Smooth muscle cell (in vitro differentiated cells): Measurements from ENCODE around the gene MAST4. TPM values are rescaled to one million over a fixed set of nuclear protein-coding genes. Genes with fewer than 3 reads are reported as not detected.

Source experiments
- DNase-seq: peaks from one replicate; lab custom pipeline; 2025; ENCODE audit not compliant: unreplicated experiment; lab: John Stamatoyannopoulos, UW
- H2AFZ ChIP-seq: fragments of 200-600 bp; sonication (generic); 2 replicates; pipeline ENCODE4 v1.6.0; 2016; ENCODE audit warnings: antibody characterized with exemption, low read depth, mild to moderate bottlenecking
- H3F3A ChIP-seq: fragments of 200-600 bp; sonication (generic); 2 replicates; pipeline ENCODE4 v1.6.0; 2017; ENCODE audit warnings: antibody characterized with exemption, low read depth
- H3K27ac ChIP-seq: fragments of 200-600 bp; sonication (generic); 2 replicates; pipeline ENCODE4 v1.5.1; 2016; ENCODE audit warnings: low read depth, mild to moderate bottlenecking
- H3K27me3 ChIP-seq: fragments of 200-600 bp; sonication (generic); 2 replicates; pipeline ENCODE4 v1.6.1; 2016; ENCODE audit warnings: low read depth, mild to moderate bottlenecking
- H3K36me3 ChIP-seq: fragments of 200-600 bp; sonication (generic); 2 replicates; pipeline ENCODE4 v1.5.1; 2016; ENCODE audit warnings: low read depth
- H3K4me1 ChIP-seq: fragments of 200-600 bp; sonication (generic); 2 replicates; pipeline ENCODE4 v1.5.1; 2016; ENCODE audit warnings: low read depth
- H3K4me2 ChIP-seq: fragments of 200-600 bp; sonication (generic); 2 replicates; pipeline ENCODE4 v1.6.0; 2016; ENCODE audit warnings: mild to moderate bottlenecking
- H3K4me3 ChIP-seq: fragments of 200-600 bp; sonication (generic); 2 replicates; pipeline ENCODE4 v1.5.1; 2016; ENCODE audit warnings: mild to moderate bottlenecking
- H3K79me2 ChIP-seq: fragments of 200-600 bp; sonication (generic); 2 replicates; pipeline ENCODE4 v1.6.0; 2016; ENCODE audit warnings: low read depth, mild to moderate bottlenecking
- H3K9ac ChIP-seq: fragments of 200-600 bp; sonication (generic); 2 replicates; pipeline ENCODE4 v1.6.0; 2016; ENCODE audit warnings: low read depth
- H3K9me3 ChIP-seq: fragments of 200-600 bp; sonication (generic); replicated peaks from 2 replicates; pipeline ENCODE4 v1.5.1; 2016; ENCODE audit warnings: low read depth
- H4K20me1 ChIP-seq: fragments of 200-600 bp; sonication (generic); 2 replicates; pipeline ENCODE4 v1.6.0; 2016; ENCODE audit warnings: low read depth
- WGBS: methylation state at CpG from one replicate; pipeline ENCODE4 v1.1.7; 2016; ENCODE audit warnings: low lambda C conversion rate; 5-methylcytosine and 5-hydroxymethylcytosine counted together
- polyA plus RNA-seq: library from polyadenylated mRNA; unstranded; fragments of >200 nt; fragmentation: Nextera tagmentation; extraction: Ambion mirVana; gene quantifications from 2 replicates; pipeline ENCODE4 v1.2.1, GENCODE V29; 2016
- total RNA-seq: library from RNA; depleted of rRNA; stranded (reverse); fragments of >200 nt; gene quantifications from 2 replicates; pipeline ENCODE4 v1.2.3, GENCODE V29; 2014
- TF ChIP-seq, protein P1 (sequence below): fragments of 200-600 bp; sonication (generic); IDR thresholded peaks from 2 replicates; pipeline ENCODE4 v1.5.1; 2017; ENCODE audit warnings: borderline replicate concordance, mild to moderate bottlenecking, antibody characterized with exemption; ENCODE audit not compliant: insufficient read depth, poor library complexity, severe bottlenecking

Gene MAST4
- total RNA-seq (19.1 and 24.0 TPM in 2 replicates), polyA plus RNA-seq (6.3 and 12.2 TPM in 2 replicates)

DNA sequence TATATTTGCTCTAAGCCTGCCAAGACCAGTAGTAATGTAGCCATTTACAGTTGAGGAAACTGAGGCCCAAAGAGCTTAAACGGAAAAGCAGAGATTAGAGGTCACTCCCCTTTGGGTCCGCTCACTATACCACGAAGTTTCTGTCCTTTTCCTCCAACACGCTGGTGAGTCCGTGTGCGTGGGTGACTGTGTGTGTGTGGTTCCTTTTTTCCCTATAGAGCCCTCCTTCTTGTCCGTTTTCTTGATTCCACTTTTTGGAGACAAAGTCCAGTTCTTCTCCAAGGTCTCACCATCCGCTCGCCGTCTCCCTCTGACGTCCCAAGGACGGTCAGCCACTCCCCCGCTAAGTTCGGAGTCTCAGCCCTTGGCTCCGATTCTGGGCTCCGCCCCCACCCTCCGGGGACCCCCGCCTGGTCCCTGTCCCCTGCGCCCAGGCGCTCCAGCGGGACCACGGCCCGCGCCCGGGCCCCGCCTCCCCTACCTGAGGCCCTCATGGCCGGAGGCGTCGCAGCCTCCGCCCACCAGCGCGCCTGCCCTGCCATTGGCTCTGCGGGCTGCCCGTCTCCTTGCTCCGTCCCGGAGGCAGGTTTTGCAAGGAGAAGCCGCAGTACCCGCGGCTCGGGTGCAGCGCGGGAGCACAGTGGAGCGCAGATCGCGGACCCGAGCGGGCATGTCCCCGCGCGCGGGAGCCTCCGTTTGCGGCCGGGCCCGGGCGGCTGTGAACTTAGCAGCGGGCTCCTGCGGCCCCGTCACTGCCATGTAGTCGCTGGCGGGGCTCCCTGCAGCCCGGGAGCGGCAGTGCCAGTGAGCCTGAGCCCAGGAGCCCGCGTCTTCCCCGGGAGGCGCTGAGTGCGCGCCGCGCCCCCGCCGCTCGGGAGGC lies at the start of gene MAST4:
TSS of gene MAST4 (plus strand) at position 638 of the 880 bp plus-strand sequence. CDS start 263 bp downstream, outside the sequence.
- H3K79me2 ChIP-seq: no peaks in the 10 kb centered on the region
- peak within 1 kb of the TSS; percentile 89 for H3K4me3 ChIP-seq
- DNase-seq: peak; percentile 49
- 1% methylated on average over 66 of the region's 74 CpGs for WGBS
- no peaks in the 10 kb centered on the region for H3K9me3 ChIP-seq
- peaks cover 83% of the 10 kb centered on the region for H3K27me3 ChIP-seq
- H4K20me1 ChIP-seq: no peaks in the 10 kb centered on the region
- no peaks in the 10 kb centered on the region for H3K36me3 ChIP-seq
- H3K9ac ChIP-seq: no peak within 1 kb of the TSS
- TF ChIP-seq, protein P1, sequence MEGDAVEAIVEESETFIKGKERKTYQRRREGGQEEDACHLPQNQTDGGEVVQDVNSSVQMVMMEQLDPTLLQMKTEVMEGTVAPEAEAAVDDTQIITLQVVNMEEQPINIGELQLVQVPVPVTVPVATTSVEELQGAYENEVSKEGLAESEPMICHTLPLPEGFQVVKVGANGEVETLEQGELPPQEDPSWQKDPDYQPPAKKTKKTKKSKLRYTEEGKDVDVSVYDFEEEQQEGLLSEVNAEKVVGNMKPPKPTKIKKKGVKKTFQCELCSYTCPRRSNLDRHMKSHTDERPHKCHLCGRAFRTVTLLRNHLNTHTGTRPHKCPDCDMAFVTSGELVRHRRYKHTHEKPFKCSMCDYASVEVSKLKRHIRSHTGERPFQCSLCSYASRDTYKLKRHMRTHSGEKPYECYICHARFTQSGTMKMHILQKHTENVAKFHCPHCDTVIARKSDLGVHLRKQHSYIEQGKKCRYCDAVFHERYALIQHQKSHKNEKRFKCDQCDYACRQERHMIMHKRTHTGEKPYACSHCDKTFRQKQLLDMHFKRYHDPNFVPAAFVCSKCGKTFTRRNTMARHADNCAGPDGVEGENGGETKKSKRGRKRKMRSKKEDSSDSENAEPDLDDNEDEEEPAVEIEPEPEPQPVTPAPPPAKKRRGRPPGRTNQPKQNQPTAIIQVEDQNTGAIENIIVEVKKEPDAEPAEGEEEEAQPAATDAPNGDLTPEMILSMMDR: no peak
- no peak within 1 kb of the TSS for H3K27ac ChIP-seq
- peak within 1 kb of the TSS; percentile 96 for H2AFZ ChIP-seq
- H3K4me1 ChIP-seq: no peaks in the 10 kb centered on the region
- H3K4me2 ChIP-seq: peak within 1 kb of the TSS; percentile 98
- no peaks in the 10 kb centered on the region for H3F3A ChIP-seq

DNA sequence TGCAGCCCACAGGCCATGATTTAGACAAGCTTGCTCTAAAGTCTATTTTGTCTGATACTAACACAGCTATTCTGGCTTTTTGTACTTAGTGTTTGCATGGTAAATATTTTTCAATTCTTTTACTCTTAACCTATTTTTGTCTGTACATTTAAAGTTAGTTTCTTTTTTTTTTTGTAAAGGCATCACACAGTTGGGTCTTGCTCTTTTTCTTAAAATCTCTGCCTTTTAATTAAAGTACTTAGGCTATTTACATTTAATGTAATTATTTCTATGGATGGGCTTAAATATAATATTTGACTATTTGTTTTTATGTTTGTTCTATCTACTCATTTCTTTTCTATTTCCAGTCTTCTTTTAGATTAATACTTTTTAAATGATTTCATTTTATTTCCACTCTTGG lies 49.7 kb upstream of the MAST4 start:
- no peaks in the 10 kb centered on the region for H3K9me3 ChIP-seq
- no peaks in the 10 kb centered on the region for H3F3A ChIP-seq
- no peak overlapping the region for H3K9ac ChIP-seq
- no peak overlapping the region for H3K4me3 ChIP-seq
- H3K4me2 ChIP-seq: no peak overlapping the region
- H3K27me3 ChIP-seq: no peaks in the 10 kb centered on the region
- no peak overlapping the region for H3K27ac ChIP-seq
- TF ChIP-seq, protein P1: no peak
- H3K79me2 ChIP-seq: no peaks in the 10 kb centered on the region
- no peak for DNase-seq
- no peaks in the 10 kb centered on the region for H3K4me1 ChIP-seq
- H4K20me1 ChIP-seq: no peaks in the 10 kb centered on the region
- H3K36me3 ChIP-seq: no peaks in the 10 kb centered on the region
- H2AFZ ChIP-seq: no peak overlapping the region

DNA sequence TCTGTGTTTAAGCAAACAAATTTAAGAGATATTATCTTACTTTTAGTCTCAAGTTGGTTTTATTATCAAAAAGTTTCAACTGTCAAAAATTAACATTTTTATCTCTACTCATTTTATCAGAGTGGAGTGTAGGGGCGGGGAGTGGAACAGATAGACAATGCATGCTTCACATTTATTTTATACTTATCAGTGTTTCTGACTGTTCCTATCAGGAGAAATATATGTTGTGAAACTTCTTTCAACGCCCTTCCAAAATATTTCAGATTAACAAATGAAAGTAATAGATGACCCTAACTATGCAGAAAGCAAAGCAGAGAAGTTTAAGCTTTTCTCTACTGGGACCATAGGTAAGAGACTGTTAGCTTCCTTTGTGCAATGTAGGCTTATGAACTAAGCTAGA lies 44.9 kb upstream of the MAST4 start:
- no peak overlapping the region for H3K4me2 ChIP-seq
- H3K36me3 ChIP-seq: no peaks in the 10 kb centered on the region
- H3K79me2 ChIP-seq: no peaks in the 10 kb centered on the region
- no peak overlapping the region for H2AFZ ChIP-seq
- no peaks in the 10 kb centered on the region for H3K9me3 ChIP-seq
- H3K9ac ChIP-seq: no peak overlapping the region
- no peaks in the 10 kb centered on the region for H3F3A ChIP-seq
- no peaks in the 10 kb centered on the region for H3K27me3 ChIP-seq
- no peaks in the 10 kb centered on the region for H3K4me1 ChIP-seq
- H3K27ac ChIP-seq: no peak overlapping the region
- no peak overlapping the region for H3K4me3 ChIP-seq
- no peaks in the 10 kb centered on the region for H4K20me1 ChIP-seq
- TF ChIP-seq, protein P1: no peak
- 90% methylated on average over 2 of the region's 2 CpGs for WGBS
- DNase-seq: no peak
